ENCODE results near the gene MRPL41. TPM values are rescaled to one million over a fixed set of nuclear protein-coding genes. Genes with fewer than 3 reads are reported as not detected.

Gene MRPL41
- total and polyA plus RNA-seq, 2 of the 13 experiments (the other 11 are each of a cell fraction or from before 2014, with no cell fraction given): 20.9 to 54.0 TPM

- TF ChIP-seq FOXA1 (IDR thresholded peaks at IDR 0.05): no peak
- TF ChIP-seq FOXA1 (CRISPR knock-in tag; IDR thresholded peaks at IDR 0.05): no peak
- TF ChIP-seq ZNF737 (CRISPR knock-in tag; IDR thresholded peaks at IDR 0.05; ENCODE audit: borderline replicate concordance): no peak
- TF ChIP-seq ZNF235 (CRISPR knock-in tag; IDR thresholded peaks at IDR 0.05; ENCODE audit: borderline replicate concordance): no peak
- no peak for TF ChIP-seq PRPF4 (IDR thresholded peaks at IDR 0.05; ENCODE audit: low read depth, low read length, poor library complexity, severe bottlenecking)
- no peak for TF ChIP-seq GPN1 (CRISPR knock-in tag; IDR thresholded peaks at IDR 0.05; ENCODE audit: borderline replicate concordance)
- TF ChIP-seq PBX3 (CRISPR knock-in tag; IDR thresholded peaks at IDR 0.05; ENCODE audit: borderline replicate concordance): no peak
- no peak for TF ChIP-seq NFE2L2 (IDR thresholded peaks at IDR 0.05; ENCODE audit: low read length)
- no peak; the same call in 1 of the 2 replicates for TF ChIP-seq ZFP82 (CRISPR knock-in tag; IDR thresholded peaks at IDR 0.05; ENCODE audit: borderline replicate concordance)
- no peak for TF ChIP-seq ZBTB37 (CRISPR knock-in tag; IDR thresholded peaks at IDR 0.05)
- no peak for TF ChIP-seq ZSCAN29 (CRISPR knock-in tag; conservative IDR thresholded peaks at IDR 0.05)
- no peak for TF ChIP-seq AFF4 (CRISPR knock-in tag; IDR thresholded peaks at IDR 0.05)
- TF ChIP-seq ZNF138 (CRISPR knock-in tag; IDR thresholded peaks at IDR 0.05; ENCODE audit: low read depth): no peak
- no peak for TF ChIP-seq HCFC1 (IDR thresholded peaks at IDR 0.05; ENCODE audit: low read depth, low read length)
- no peak for TF ChIP-seq ZNF572 (CRISPR knock-in tag; IDR thresholded peaks at IDR 0.05)
- no peak for TF ChIP-seq MYPOP (CRISPR knock-in tag; IDR thresholded peaks at IDR 0.05)
- TF ChIP-seq GRHL1 (CRISPR knock-in tag; conservative IDR thresholded peaks at IDR 0.05): no peak
- TF ChIP-seq TFE3 (CRISPR knock-in tag; IDR thresholded peaks at IDR 0.05): no peak
- TF ChIP-seq ZNF446 (CRISPR knock-in tag; IDR thresholded peaks at IDR 0.05): no peak
Measured at GRCh38 chr9:137551264-137552021, at the start of gene MRPL41 (continued).

Data from HepG2 (cell line).